GM12878 (cell line): ENCODE results near the gene PLA2G6.

Source experiments
- BCL3 ChIP-seq: IDR thresholded peaks from 2 replicates; pipeline ENCODE4 v1.6.1; 2011; ENCODE audit warnings: borderline replicate concordance, low read depth, mild to moderate bottlenecking, moderate library complexity, low read length; ENCODE audit not compliant: insufficient read depth, poor library complexity, severe bottlenecking
- FOS ChIP-seq: IDR thresholded peaks from 3 replicates; pipeline ENCODE4 v1.6.1; 2011; ENCODE audit warnings: borderline replicate concordance; ENCODE audit not compliant: insufficient read length; ENCODE audit errors: extremely low read depth
- GATAD2B ChIP-seq: fragments of 450-650 bp; conservative IDR thresholded peaks from 2 replicates; pipeline ENCODE4 v1.6.1; 2017; ENCODE audit warnings: low read depth, mild to moderate bottlenecking, moderate library complexity
- JUNB ChIP-seq: IDR thresholded peaks from 2 replicates; pipeline ENCODE4 v1.6.1; 2016; ENCODE audit warnings: antibody characterized with exemption, mild to moderate bottlenecking
- MXI1 ChIP-seq: fragments of 150-350 bp; IDR thresholded peaks from 2 replicates; pipeline ENCODE4 v1.6.1; 2011; ENCODE audit warnings: low read depth, mild to moderate bottlenecking, inconsistent platforms, low read length, improper control_type of control experiment
- STAT3 ChIP-seq: IDR thresholded peaks from 2 replicates; pipeline ENCODE4 v1.6.1; 2011; ENCODE audit warnings: low read depth, low read length, improper control_type of control experiment
- TAF1 ChIP-seq: IDR thresholded peaks from 2 replicates; pipeline ENCODE4 v1.6.1; 2011; ENCODE audit warnings: mild to moderate bottlenecking, low read depth, low read length, borderline replicate concordance

DNA sequence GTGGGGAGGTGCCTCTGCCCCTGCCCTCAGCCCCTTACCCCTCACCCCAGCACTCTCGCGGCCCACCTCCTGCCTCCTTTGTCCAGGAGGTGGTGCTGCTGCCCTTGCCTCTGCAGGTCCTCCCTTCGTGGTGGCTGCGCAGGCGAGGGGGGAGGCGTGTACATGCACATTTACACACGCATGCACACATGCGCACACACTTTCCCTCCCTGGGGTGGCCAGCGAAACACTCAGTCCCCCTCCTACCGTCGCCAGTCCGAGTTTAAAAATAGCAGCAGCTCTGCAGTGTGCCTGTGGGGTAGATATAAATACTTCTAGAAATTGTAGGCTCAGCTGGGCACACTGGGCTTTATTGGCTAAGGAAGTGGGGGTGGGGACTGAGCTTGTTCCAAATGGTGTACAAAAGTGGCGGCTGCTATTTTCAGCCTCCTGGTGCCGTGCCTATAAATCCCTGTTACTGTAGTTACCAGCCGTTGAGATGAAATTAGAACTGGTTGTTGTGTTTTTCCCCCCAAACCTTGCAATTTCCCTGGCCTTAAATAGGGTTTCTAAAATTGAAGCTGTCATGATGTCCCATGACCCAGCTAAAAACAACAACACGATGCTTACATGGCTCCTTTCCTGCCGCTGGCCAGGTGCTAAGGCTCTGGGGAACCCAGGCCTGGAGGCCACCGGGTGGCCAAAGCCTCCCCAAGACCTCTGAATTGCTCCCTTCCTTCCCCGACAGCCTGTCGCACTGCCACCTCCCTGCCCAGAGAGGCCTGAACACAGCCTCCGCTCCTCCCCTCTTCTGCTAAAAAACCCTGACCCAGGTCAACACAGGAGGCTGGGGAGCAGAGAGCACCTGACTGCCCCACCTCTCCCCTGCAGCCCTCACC is 112.0 kb downstream of the PLA2G6 start:
- TF ChIP-seq JUNB (no peak), MXI1 (no peak), STAT3 (no peak), GATAD2B (no peak), FOS (no peak), TAF1 (no peak), BCL3 (peak; percentile 53)
